ENCODE data around the gene TET3.

The TET3 gene

GRCh38 chr2:73997813-73998212 is 13.1 kb downstream of the TET3 start:
- no peak for DNase-seq (ENCODE audit: low spot score)
- in situ Hi-C loops (cut with MboI; ENCODE audit: low sequenced_read_pairs, unreplicated experiment), result no loop called here
- no peak for TF ChIP-seq CTCF (IDR thresholded peaks at IDR 0.05; ENCODE audit: borderline replicate concordance, control extremely low read depth, extremely low read depth, insufficient read depth, missing control alignments)

GRCh38 chr2:73998451-73998850 is 13.7 kb downstream of the TET3 start:
- in situ Hi-C loops (cut with MboI; ENCODE audit: low sequenced_read_pairs, unreplicated experiment), result no loop called here
- no peak for TF ChIP-seq CTCF (IDR thresholded peaks at IDR 0.05; ENCODE audit: borderline replicate concordance, control extremely low read depth, extremely low read depth, insufficient read depth, missing control alignments)
- no peak for DNase-seq (ENCODE audit: low spot score)

- in situ Hi-C loops (cut with MboI; ENCODE audit: low sequenced_read_pairs, unreplicated experiment), result no loop called here
- DNase-seq (ENCODE audit: low spot score), result no peak
- no peak for TF ChIP-seq CTCF (IDR thresholded peaks at IDR 0.05; ENCODE audit: borderline replicate concordance, control extremely low read depth, extremely low read depth, insufficient read depth, missing control alignments)
These were observed 14.2 kb downstream of the TET3 start for GRCh38 chr2:73998933-73999332.

- no peak for TF ChIP-seq CTCF (IDR thresholded peaks at IDR 0.05; ENCODE audit: borderline replicate concordance, control extremely low read depth, extremely low read depth, insufficient read depth, missing control alignments)
- no peak for DNase-seq (ENCODE audit: low spot score)
- in situ Hi-C loops (cut with MboI; ENCODE audit: low sequenced_read_pairs, unreplicated experiment), result no loop called here
These were observed 15.3 kb downstream of the TET3 start for GRCh38 chr2:73999881-74000597.

GRCh38 chr2:74000666-74001065 is 16.0 kb downstream of the TET3 start:
- in situ Hi-C loops (cut with MboI; ENCODE audit: low sequenced_read_pairs, unreplicated experiment), result no loop called here
- DNase-seq (ENCODE audit: low spot score), result no peak
- TF ChIP-seq CTCF (IDR thresholded peaks at IDR 0.05; ENCODE audit: borderline replicate concordance, control extremely low read depth, extremely low read depth, insufficient read depth, missing control alignments), result no peak

- in situ Hi-C loops (cut with MboI; ENCODE audit: low sequenced_read_pairs, unreplicated experiment), result no loop called here
- no peak for TF ChIP-seq CTCF (IDR thresholded peaks at IDR 0.05; ENCODE audit: borderline replicate concordance, control extremely low read depth, extremely low read depth, insufficient read depth, missing control alignments)
- DNase-seq (ENCODE audit: low spot score), result no peak
These were observed 16.4 kb downstream of the TET3 start for GRCh38 chr2:74001121-74001520.

Measured in GM13976 (cell line).